TTC549 (cell line): ENCODE measurements around the gene KCNK16.

Source experiments
- FAIRE-seq: peaks from 2 replicates; lab custom pipeline; 2012; peaks lifted over from hg19 to GRCh38; lab: Jason Lieb, UNC

Gene KCNK16

GRCh38 chr6:39322306-39322850 lies at the start of gene KCNK16:
Gene KCNK16 (minus strand): TSS chr6:39322702. CDS start chr6:39322540, 162 bp downstream.
- no peak for FAIRE-seq

GRCh38 chr6:39370390-39370789 lies 47.9 kb upstream of the KCNK16 start:
- FAIRE-seq = no peak

GRCh38 chr6:39369987-39370386 lies 47.5 kb upstream of the KCNK16 start:
- FAIRE-seq = no peak

DNA sequence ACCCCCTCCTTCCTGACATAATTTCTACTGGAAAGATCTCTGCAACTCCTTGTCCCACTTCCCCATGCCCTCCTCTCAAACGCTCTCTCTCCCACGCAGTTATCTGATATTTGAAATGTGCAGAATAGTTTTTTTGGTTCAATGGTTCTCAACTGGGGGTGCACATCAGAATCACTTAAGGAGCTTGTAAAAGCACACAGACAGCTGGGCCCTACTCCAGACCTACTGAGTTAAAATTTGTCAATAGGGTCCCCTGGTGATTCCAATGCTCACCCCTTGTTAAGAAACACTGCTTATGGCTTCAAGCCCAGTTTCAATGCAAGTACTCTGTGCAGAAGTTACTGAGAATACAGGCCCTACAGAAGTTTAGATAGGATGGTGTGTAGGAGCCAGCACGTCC lies 45.2 kb upstream of the KCNK16 start:
- no peak for FAIRE-seq

DNA sequence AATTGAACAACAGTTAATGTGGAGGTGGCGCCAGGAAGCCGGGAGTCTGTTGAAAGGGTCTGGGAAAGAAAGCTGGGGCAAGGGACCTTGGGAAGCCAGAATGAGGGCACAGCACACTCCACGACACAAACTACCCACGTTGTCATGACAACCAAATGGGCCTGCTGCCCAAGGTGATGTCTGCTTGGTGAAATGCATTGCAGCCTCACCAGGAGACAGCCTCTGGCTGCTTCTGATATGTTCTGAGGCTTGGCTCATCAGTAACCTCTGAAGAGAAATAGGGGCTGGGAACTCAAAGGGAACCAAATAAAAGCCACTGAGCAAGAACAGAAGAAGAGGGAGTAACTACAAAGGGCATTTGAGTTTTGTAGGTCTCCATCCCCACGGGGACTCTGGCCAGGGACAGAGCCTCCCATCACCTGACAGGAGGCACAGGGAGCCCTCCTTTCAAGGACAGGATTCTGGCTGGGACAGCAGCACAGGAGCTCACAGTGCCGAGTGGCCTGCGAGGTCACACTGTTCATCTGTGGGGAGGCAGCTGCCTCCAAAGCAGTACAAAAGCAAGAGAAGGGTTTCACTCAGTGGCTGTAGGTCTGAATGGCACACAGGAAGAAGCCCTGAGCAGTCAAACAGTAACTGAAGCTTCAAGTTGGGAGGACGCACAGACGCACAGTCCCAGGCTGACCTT lies 44.6 kb upstream of the KCNK16 start:
- FAIRE-seq = no peak

DNA sequence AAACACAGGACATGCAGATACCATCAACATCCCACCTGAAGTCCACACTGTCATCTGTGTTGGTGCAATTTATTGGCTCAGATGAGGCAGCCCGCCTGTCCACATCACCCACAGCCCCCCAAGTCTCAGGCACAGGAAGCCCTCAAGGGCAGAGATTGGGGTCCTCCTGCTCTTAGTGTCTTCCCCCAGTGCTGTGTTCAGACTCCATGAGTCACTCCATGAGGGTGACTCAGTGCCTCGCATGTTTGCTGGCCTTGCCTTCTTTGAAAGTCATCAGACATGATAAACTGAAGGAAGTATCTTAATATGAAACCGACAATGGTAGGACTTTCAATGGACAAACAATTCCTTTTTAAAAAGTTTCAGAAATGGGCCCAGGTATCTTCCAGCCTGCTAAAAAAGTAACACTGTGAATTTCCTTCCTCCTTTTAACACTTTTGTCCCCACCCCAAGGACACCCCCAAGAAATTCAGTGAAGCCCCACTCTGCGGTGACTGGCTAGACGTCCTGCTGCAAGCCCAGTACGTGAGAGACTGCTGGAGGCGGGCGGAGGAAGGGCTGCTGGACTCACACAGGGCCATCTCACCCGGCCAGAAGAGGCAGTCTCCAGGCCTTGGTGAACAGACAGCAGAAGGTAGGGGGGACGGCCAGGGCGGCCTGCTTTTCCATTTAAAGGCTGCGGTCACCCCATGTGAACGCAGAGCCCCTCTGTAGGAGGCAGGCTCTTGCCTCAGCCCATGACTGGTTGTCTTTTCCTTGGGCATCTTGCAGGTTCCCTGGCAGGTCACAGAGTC lies 43.0 kb upstream of the KCNK16 start:
- no peak for FAIRE-seq

DNA sequence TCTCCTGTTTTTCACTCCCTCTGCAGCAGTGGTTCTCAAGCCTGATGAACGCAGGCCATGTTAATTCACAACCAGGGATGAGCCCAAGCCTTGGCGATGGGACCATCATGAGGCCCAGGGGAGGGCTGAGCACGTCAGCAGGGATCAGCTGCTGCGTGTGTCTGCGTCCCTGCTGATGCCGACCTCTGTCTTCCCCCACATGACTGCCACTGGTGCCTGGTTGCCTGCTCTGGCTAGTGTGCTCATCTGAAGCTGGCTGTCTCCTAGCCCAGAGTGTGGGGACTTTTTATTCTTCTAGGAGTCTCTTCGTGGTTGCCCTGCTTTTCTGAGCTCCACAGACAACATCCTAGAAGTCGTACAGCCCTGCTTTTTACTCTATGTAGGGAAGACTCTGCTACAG lies 40.8 kb upstream of the KCNK16 start:
- no peak for FAIRE-seq

DNA sequence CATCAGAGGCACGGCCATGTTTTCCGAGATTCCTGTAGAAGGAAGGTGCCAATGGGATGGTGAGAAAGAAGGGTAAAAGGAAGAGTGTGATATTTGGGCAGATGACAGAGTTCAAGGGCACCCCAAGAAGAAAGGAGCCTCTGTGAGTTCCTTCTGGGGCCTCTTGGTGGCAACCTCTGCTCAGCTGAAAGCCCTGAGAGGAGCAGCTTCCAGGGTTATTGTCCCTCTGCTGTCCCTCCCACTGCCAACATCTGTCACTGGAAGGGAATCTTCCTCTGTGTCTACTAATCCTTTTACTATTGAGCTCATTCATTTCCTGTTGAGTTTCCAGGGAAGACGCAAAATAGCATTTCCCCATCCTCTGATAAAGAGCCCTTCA lies 40.0 kb upstream of the KCNK16 start:
- no peak for FAIRE-seq

- FAIRE-seq = no peak
These were observed 39.4 kb upstream of the KCNK16 start for GRCh38 chr6:39361657-39362486.

DNA sequence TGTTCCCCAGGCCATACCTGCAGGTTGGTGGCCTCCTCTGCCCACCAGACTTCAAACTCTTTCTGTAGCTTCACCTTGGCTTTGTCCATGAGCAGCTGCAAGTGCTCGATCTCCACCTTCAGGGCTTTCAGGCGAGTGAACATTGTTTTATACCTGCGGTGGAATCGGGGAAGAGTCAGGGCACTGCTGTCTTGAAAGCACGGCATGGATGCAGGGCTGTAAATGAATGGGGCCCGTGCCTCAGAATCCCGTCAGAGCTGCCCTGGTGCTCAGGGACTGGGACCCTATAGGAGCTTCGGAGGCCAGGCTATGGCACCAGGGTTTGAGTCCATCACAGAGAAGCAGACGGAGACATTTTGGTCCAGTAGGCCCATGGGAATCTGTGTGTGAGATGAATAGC lies 37.9 kb upstream of the KCNK16 start:
- FAIRE-seq = no peak

- FAIRE-seq = no peak
These were observed 35.6 kb upstream of the KCNK16 start for GRCh38 chr6:39357998-39358686.

DNA sequence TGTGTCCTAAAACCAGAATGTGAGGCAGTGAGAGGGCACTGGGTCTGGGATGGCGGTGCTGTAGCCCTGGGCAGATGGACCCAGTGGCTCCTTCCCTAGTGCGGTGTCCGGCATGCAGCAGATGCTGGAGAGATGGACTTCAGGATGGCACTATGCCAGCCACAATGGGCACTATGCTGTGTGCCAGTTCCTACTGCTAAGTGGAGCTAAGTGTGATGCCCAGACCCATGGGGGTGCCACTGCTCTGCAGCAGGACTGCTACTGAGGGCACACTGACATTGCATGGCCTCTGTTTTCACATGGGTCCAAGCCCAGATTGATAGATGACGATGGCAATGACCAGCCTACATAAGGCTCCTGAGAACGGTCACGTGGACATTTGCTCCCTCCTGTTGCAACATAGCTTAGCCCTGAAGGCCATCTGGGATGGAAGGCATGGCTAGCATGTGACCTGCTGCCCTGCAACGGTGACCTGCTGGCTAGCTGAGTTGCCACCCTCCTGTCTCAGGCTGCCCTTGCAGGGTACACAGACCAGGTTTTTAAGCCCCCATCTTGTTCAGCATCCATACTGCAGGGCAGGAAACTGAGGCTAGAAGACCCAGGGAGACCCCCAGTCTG lies 31.3 kb upstream of the KCNK16 start:
- FAIRE-seq = no peak

DNA sequence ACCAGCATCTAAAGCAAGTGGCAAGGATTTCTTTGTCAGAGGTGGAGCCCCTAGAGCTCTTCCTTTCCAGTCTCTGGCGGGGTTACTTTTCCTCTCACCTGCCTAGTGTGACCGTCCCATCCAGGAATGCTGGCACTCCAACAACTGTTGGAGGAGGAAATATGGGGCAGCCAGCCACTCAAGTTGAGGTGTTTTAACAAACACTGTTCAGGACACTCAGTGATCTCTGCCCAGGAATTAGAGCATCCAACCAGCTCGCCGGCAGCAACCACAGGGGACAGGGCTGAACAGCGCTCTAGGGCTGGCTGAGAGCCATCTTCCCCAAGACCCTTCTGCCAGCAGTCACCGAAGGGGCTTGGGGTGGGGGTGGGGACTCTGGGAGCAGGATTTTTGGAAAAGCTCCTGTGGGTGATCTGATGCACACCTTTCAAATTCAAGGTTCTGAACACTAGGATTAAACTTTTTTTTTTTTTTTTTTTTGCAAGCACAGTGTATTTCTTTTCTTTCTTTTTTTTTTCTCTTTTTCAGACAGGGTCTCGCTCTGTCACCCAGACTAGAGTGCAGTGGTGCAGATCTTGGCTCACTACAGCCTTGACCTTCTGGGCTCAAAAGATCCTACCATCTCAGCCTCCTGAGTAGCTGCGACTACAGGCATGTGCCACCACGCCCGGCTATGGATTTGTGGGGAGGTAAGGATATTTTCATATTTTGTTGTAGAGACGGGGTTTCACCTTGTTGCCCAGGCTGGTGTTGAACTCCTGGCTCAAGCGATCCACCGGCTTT lies 28.4 kb upstream of the KCNK16 start:
- no peak for FAIRE-seq

GRCh38 chr6:39348740-39349139 lies 26.2 kb upstream of the KCNK16 start:
- no peak for FAIRE-seq

DNA sequence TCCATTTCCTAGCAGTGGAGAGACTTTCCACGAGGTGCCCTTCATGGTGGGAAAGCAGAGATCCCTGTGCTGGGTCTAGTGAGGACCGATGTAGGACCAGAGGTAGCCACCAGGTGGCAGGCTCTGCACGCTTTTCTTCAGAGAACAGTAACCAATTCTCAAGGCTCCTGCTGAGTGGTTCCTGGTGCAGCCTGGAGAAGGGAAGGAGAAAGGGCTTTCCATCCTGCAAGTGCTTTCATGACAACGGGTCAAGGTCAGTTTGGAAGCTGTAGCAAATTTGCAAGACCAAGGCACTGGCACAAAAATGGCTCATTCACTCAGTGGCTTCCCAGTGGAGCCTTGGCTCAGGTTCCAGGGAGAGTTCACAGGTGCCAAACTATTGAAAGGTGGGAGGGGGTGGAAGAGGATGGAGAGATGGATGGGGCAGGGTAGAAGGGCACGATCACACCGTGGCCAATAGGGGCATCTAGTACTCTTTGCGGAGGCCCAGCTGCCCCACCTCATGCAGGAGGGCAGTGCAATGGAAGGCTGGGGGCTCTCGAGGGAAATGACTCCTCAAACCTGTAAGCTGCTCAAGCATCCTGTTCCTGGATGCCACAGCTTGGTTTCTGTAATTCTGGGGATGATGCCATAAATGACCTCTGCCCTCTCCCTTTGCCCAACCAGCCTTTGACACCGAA lies 25.5 kb upstream of the KCNK16 start:
- no peak for FAIRE-seq

DNA sequence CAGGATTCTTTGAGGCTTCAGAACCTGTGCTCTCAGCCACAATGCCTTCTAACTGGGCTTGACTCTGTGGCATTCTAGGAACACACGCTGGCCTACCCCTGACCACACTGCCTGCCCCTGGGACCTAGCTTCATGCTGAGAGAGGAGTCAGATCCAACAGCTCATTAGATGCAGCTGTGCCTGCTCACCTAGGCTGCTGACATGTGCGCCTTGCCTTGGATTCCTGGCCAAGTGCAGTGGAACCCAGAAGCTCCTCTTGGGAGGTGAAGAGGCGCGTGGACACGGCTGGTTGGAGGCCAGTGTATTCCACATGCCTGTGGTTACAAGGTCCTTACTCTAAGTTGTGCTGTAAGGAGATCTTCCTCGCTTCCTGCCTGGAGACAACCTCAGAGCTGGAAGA lies 24.7 kb upstream of the KCNK16 start:
- no peak for FAIRE-seq

DNA sequence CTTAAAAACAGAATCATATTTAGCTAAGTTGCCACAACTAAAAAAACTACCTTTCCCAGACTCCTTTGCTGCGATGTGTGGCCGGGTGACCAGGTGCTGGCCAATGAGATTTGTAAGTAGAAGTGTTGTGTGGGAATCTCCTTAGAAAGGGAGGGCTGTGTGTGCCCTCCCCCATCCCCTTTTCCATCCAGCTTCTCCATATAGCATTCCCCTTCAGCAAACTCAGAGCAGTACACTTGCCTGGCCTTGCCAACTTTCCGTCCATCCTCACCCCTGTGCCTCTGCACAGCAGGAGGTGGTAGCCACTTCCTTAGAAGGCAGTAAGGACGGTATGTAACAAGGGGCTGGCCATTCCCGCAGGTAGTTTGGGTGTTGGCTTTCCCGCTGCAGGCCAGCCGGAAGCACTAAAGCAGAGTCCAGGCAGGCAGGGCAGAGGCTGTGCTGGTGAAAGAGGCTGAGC lies 22.3 kb upstream of the KCNK16 start:
- no peak for FAIRE-seq

- no peak for FAIRE-seq
These were observed 20.9 kb upstream of the KCNK16 start for GRCh38 chr6:39343396-39343870.

- FAIRE-seq = no peak
These were observed 20.3 kb upstream of the KCNK16 start for GRCh38 chr6:39342692-39343395.
